Kidney (tissue), 14 donors: ENCODE data around the gene OAS2. TPM values are rescaled to one million over a fixed set of nuclear protein-coding genes. Genes with fewer than 3 reads are reported as not detected.

Source experiments
- DNase-seq, 5 donors: peaks; one replicate each; pipeline ENCODE4 v3.0.0-alpha.2; 2013 to 2020
- FAIRE-seq: peaks from 2 replicates; lab custom pipeline; 2012; peaks lifted over from hg19 to GRCh38; lab: Jason Lieb, UNC
- H3K27ac ChIP-seq, 2 donors: one replicate each; pipeline ENCODE4 v1.7.0; 2013; ENCODE audit warnings: low read depth in 2 of 2, low read length in 2 of 2, inconsistent platforms in 1 of 2
- H3K27me3 ChIP-seq: one replicate; pipeline ENCODE4 v1.7.1; 2013; ENCODE audit warnings: low read length, inconsistent platforms; ENCODE audit not compliant: control insufficient read depth, insufficient read depth
- H3K36me3 ChIP-seq, 3 donors: one replicate each; pipeline versions ENCODE4 v1.7.0 to v1.7.1; 2013; ENCODE audit warnings: low read length in 3 of 3, control low read depth in 1 of 3, inconsistent platforms in 1 of 3; ENCODE audit not compliant: insufficient read depth in 3 of 3, control insufficient read depth in 2 of 3
- H3K4me1 ChIP-seq, 3 donors: one replicate each; pipeline versions ENCODE4 v1.7.0 to v1.7.1; 2013; ENCODE audit warnings: low read length in 3 of 3, inconsistent platforms in 1 of 3, low read depth in 1 of 3; ENCODE audit not compliant: control insufficient read depth in 2 of 3, insufficient read depth in 2 of 3
- H3K4me3 ChIP-seq, 3 donors: one replicate each; pipeline versions ENCODE4 v1.7.0 to v1.8.1; 2013; ENCODE audit warnings: low read length in 3 of 3, control low read depth in 1 of 3, inconsistent platforms in 1 of 3
- H3K9ac ChIP-seq, 3 donors: one replicate each; pipeline versions ENCODE4 v1.7.0 to v1.7.1; 2013; ENCODE audit warnings: low read length in 3 of 3, control low read depth in 1 of 3, inconsistent platforms in 1 of 3
- H3K9me3 ChIP-seq, 3 donors: one replicate each; pipeline versions ENCODE4 v1.7.0 to v1.7.1; 2013; ENCODE audit warnings: low read length in 3 of 3, control low read depth in 1 of 3, inconsistent platforms in 1 of 3; ENCODE audit not compliant: control insufficient read depth in 2 of 3, insufficient read depth in 1 of 3
- CTCF ChIP-seq: IDR thresholded peaks from 3 replicates; pipeline ENCODE4 v1.5.1; 2012; ENCODE audit warnings: mild to moderate bottlenecking, moderate library complexity, borderline replicate concordance; ENCODE audit not compliant: insufficient read depth; ENCODE audit errors: extremely low read depth
- intact Hi-C: fragments of 100-400 bp; cut with DNase I; formaldehyde crosslinking; loops from one replicate; pipeline ENCODE4 v1.11.1; 2022
- polyA plus RNA-seq: library from polyadenylated mRNA; stranded (reverse); fragments of 350-450 nt; fragmentation: Illumina TruSeq; extraction: RNeasy Lipid Tissue Mini Kit (QIAGEN cat#74804); gene quantifications from one replicate; pipeline ENCODE4 v1.2.3, GENCODE V29; 2014; ENCODE audit warnings: low read depth, low replicate concordance; ENCODE audit not compliant: insufficient read depth
- total RNA-seq: library from RNA; stranded (reverse); fragmentation: NEBNext Ultra II Directional; extraction: Animal tissue kit (Norgen Biotek cat#: 25700); gene quantifications from one replicate; pipeline ENCODE4 v1.2.1, GENCODE V29; 2021
- donor health status: control.
- donor health status: control.
- donor health status: control.
- donor health status: control.
- donor health status: control.
- donor health status: DM: yes; HTN: yes; CAD: no.
- donor health status: Normal renal cell carcinoma (clear cell type).

The OAS2 gene
- total and polyA plus RNA-seq, 2 donors from 2014 or later: 5.0 to 11.7 TPM

- no peak for FAIRE-seq
- TF ChIP-seq CTCF: no peak
- Histone ChIP-seq H3K27me3 (no peaks in the 10 kb centered on the region), H3K9me3 (no peaks in the 10 kb centered on the region), H3K27ac (no peak overlapping the region), H3K9ac (no peak overlapping the region), H3K4me3 (peak overlapping the region; percentile 16 to 35 (median 18)), H3K36me3 (no peaks in the 10 kb centered on the region), H3K4me1 (no peaks in the 10 kb centered on the region)
- intact Hi-C loops: no loop called here
- DNase-seq: peak in 1 of 5 donors; percentile 71
Measured at GRCh38 chr12:113055594-113056380, 77.5 kb downstream of the OAS2 start.

- Histone ChIP-seq H3K4me3 (peak overlapping the region; percentile 16 to 35 (median 18)), H3K4me1 (no peaks in the 10 kb centered on the region), H3K27me3 (no peaks in the 10 kb centered on the region), H3K9ac (peak overlapping the region in 1 of 3 donors; percentile 3), H3K9me3 (no peaks in the 10 kb centered on the region), H3K36me3 (no peaks in the 10 kb centered on the region), H3K27ac (no peak overlapping the region)
- no peak for FAIRE-seq
- no peak for TF ChIP-seq CTCF
- no peak for DNase-seq
- intact Hi-C loops: no loop called here
Measured at GRCh38 chr12:113056381-113056630, 78.0 kb downstream of the OAS2 start.

GRCh38 chr12:113056631-113057488 lies 78.5 kb downstream of the OAS2 start, which contains the start of gene DTX1:
DTX1 (plus strand) TSS chr12:113056730; CDS start chr12:113058193, 1,463 bp downstream.
- Histone ChIP-seq H3K9me3 (no peaks in the 10 kb centered on the region), H3K4me1 (no peaks in the 10 kb centered on the region), H3K9ac (peak within 1 kb of the TSS in 1 of 3 donors; percentile 3), H3K27ac (no peak within 1 kb of the TSS), H3K4me3 (peak within 1 kb of the TSS; percentile 16 to 35 (median 18)), H3K36me3 (no peaks in the 10 kb centered on the region), H3K27me3 (no peaks in the 10 kb centered on the region)
- FAIRE-seq (no peak), DNase-seq (peak; percentile 26 to 86 (median 59))
- TF ChIP-seq CTCF: no peak
- intact Hi-C loops: no loop called here
